ENCODE results near the gene CCSER2. TPM values are rescaled to one million over a fixed set of nuclear protein-coding genes. Genes with fewer than 3 reads are reported as not detected.
"Not testable (repeated sequence)": the region's sequence is repeated elsewhere in the genome, so short reads cannot be mapped to it uniquely, and the experiment has no call there.

The CCSER2 gene
- total RNA-seq, 3 donors from 2014 or later = 49.8 to 61.2 (median 49.9) TPM

- no peak for TF ChIP-seq CTCF (IDR thresholded peaks at IDR 0.05)
These were observed 84.1 kb downstream of the CCSER2 start for GRCh38 chr10:84412482-84412881.

GRCh38 chr10:84414110-84414509 lies 85.7 kb downstream of the CCSER2 start:
- H3K27me3 ChIP-seq; H3K27ac ChIP-seq; intact Hi-C loops (cut with DNase I; ENCODE audit: low total_unique reads); H3K36me3 ChIP-seq; H3K4me1 ChIP-seq; DNase-seq (ENCODE audit: low spot score in 2 of 2); H3K4me3 ChIP-seq: not testable (repeated sequence)
- H3K9me3 ChIP-seq = peaks cover 0 to 18% of the 10 kb centered on the region in 2 donors

More at GRCh38 chr10:84412482-84412881, 84.1 kb downstream of the CCSER2 start:
- no peaks in the 10 kb centered on the region for H3K27me3 ChIP-seq
- peaks cover 0 to 18% of the 10 kb centered on the region in 2 donors for H3K9me3 ChIP-seq
- no peak for DNase-seq (ENCODE audit: low spot score in 2 of 2)
- no peaks in the 10 kb centered on the region for H3K36me3 ChIP-seq
- H3K4me3 ChIP-seq = no peak overlapping the region
- intact Hi-C loops (cut with DNase I; ENCODE audit: low total_unique reads) = no loop called here
- no peak overlapping the region for H3K27ac ChIP-seq
- peaks cover 0 to 4% of the 10 kb centered on the region in 2 donors for H3K4me1 ChIP-seq

GRCh38 chr10:84415539-84416244 lies 87.3 kb downstream of the CCSER2 start:
- no peaks in the 10 kb centered on the region for H3K36me3 ChIP-seq
- intact Hi-C loops (cut with DNase I; ENCODE audit: low total_unique reads) = no loop called here

GRCh38 chr10:84416245-84416555 lies 87.8 kb downstream of the CCSER2 start:
- intact Hi-C loops (cut with DNase I; ENCODE audit: low total_unique reads) = no loop called here
- TF ChIP-seq POLR2AphosphoS5 (IDR thresholded peaks at IDR 0.05) (no peak), POLR2A (IDR thresholded peaks at IDR 0.05) (no peak), CTCF (IDR thresholded peaks at IDR 0.05) (no peak)
- Histone ChIP-seq H3K9me3 (peaks cover 0 to 18% of the 10 kb centered on the region in 2 donors), H3K36me3 (no peaks in the 10 kb centered on the region), H3K4me3 (peak overlapping the region in 1 of 3 donors; percentile 32), H3K27ac (peak overlapping the region in 1 of 2 donors; percentile 72), H3K27me3 (no peaks in the 10 kb centered on the region), H3K4me1 (peaks cover 0 to 4% of the 10 kb centered on the region in 2 donors)
- DNase-seq (ENCODE audit: low spot score in 2 of 2) = no peak

More at GRCh38 chr10:84415539-84416244, 87.3 kb downstream of the CCSER2 start:
- H3K27ac ChIP-seq = peak overlapping the region; percentile 72 to 76
- no peaks in the 10 kb centered on the region for H3K27me3 ChIP-seq
- H3K9me3 ChIP-seq = peaks cover 0 to 18% of the 10 kb centered on the region in 2 donors
- H3K4me3 ChIP-seq = peak overlapping the region in 1 of 3 donors; percentile 32
- TF ChIP-seq CTCF (IDR thresholded peaks at IDR 0.05) = no peak
- peak in 1 of 3 donors; percentile 51 for TF ChIP-seq POLR2AphosphoS5 (IDR thresholded peaks at IDR 0.05)
- peak in 1 of 2 donors; percentile 80 for DNase-seq (ENCODE audit: low spot score in 2 of 2)
- H3K4me1 ChIP-seq = peaks cover 0 to 4% of the 10 kb centered on the region in 2 donors

GRCh38 chr10:84423719-84424118 lies 95.3 kb downstream of the CCSER2 start:
- intact Hi-C loops (cut with DNase I; ENCODE audit: low total_unique reads) = no loop called here
- DNase-seq (ENCODE audit: low spot score in 2 of 2) = no peak
- H3K27ac ChIP-seq = peak overlapping the region in 1 of 2 donors; percentile 84

More at GRCh38 chr10:84423719-84424118, 95.3 kb downstream of the CCSER2 start:
- no peak for TF ChIP-seq POLR2AphosphoS5 (IDR thresholded peaks at IDR 0.05)
- no peak for TF ChIP-seq CTCF (IDR thresholded peaks at IDR 0.05)
- TF ChIP-seq POLR2A (IDR thresholded peaks at IDR 0.05) = no peak
- no peaks in the 10 kb centered on the region for H3K4me1 ChIP-seq
- H3K36me3 ChIP-seq = no peaks in the 10 kb centered on the region
- no peaks in the 10 kb centered on the region for H3K27me3 ChIP-seq
- H3K9me3 ChIP-seq = no peaks in the 10 kb centered on the region
- H3K4me3 ChIP-seq = no peak overlapping the region

All from breast epithelium (tissue), 4 donors.